ENCODE measurements around the gene HIP1R.

Gene HIP1R

GRCh38 chr12:122834104-122834920, 945 bp upstream of the HIP1R start:
- DNase-seq (ENCODE audit: low read depth in 2 of 2, low spot score in 1 of 2), result no peak

GRCh38 chr12:122835750-122836026, 431 bp downstream of the HIP1R start:
- DNase-seq (ENCODE audit: low read depth in 2 of 2, low spot score in 1 of 2), result no peak

GRCh38 chr12:122836027-122836921, 1.0 kb downstream of the HIP1R start:
- DNase-seq (ENCODE audit: low read depth in 2 of 2, low spot score in 1 of 2), result no peak

GRCh38 chr12:122837306-122838265, 2.3 kb downstream of the HIP1R start:
- DNase-seq (ENCODE audit: low read depth in 2 of 2, low spot score in 1 of 2), result no peak

GRCh38 chr12:122838841-122839240, 3.6 kb downstream of the HIP1R start:
- DNase-seq (ENCODE audit: low read depth in 2 of 2, low spot score in 1 of 2), result no peak

- DNase-seq (ENCODE audit: low read depth in 2 of 2, low spot score in 1 of 2), result no peak
These were observed 4.8 kb downstream of the HIP1R start for GRCh38 chr12:122839907-122840554.

GRCh38 chr12:122840580-122841513, 5.6 kb downstream of the HIP1R start:
- DNase-seq (ENCODE audit: low read depth in 2 of 2, low spot score in 1 of 2), result no peak

GRCh38 chr12:122841544-122842321, 6.5 kb downstream of the HIP1R start:
- DNase-seq (ENCODE audit: low read depth in 2 of 2, low spot score in 1 of 2), result no peak

- DNase-seq (ENCODE audit: low read depth in 2 of 2, low spot score in 1 of 2), result no peak
These were observed 7.5 kb downstream of the HIP1R start for GRCh38 chr12:122842505-122843405.

- DNase-seq (ENCODE audit: low read depth in 2 of 2, low spot score in 1 of 2), result no peak
These were observed 8.2 kb downstream of the HIP1R start for GRCh38 chr12:122843455-122843854.

GRCh38 chr12:122844366-122844971, 9.2 kb downstream of the HIP1R start:
- DNase-seq (ENCODE audit: low read depth in 2 of 2, low spot score in 1 of 2), result no peak

- DNase-seq (ENCODE audit: low read depth in 2 of 2, low spot score in 1 of 2), result no peak
These were observed 10.0 kb downstream of the HIP1R start for GRCh38 chr12:122845041-122845864.

- DNase-seq (ENCODE audit: low read depth in 2 of 2, low spot score in 1 of 2), result no peak
These were observed 10.8 kb downstream of the HIP1R start for GRCh38 chr12:122845865-122846621.

GRCh38 chr12:122846622-122847515, 11.6 kb downstream of the HIP1R start:
- no peak for DNase-seq (ENCODE audit: low read depth in 2 of 2, low spot score in 1 of 2)

- DNase-seq (ENCODE audit: low read depth in 2 of 2, low spot score in 1 of 2), result no peak
These were observed 12.2 kb downstream of the HIP1R start for GRCh38 chr12:122847516-122847836.
